PFSK-1 (cell line): Measurements from ENCODE around the gene AUTS2.

Experiments used
- FOXP2 ChIP-seq: optimal IDR thresholded peaks from 2 replicates; pipeline ENCODE3; 2011; ENCODE audit warnings: borderline replicate concordance, control low read depth, inconsistent platforms; ENCODE audit not compliant: insufficient read depth; ENCODE audit errors: extremely low read length, extremely low read depth
- POLR2AphosphoS5 ChIP-seq: IDR thresholded peaks from 2 replicates; pipeline ENCODE4 v1.6.1; 2012; ENCODE audit warnings: low read depth, mild to moderate bottlenecking, control low read depth, low read length, moderate library complexity
- REST ChIP-seq, 2 experiments: IDR thresholded peaks; 2 replicates each; pipeline versions ENCODE4 v1.6.1 to v1.8.0; 2011 to 2012; ENCODE audit warnings: low read depth in 2 of 2, low read length in 2 of 2, control low read depth in 1 of 2, inconsistent platforms in 1 of 2, mild to moderate bottlenecking in 1 of 2, moderate library complexity in 1 of 2; ENCODE audit not compliant: insufficient read depth in 1 of 2
- SIN3A ChIP-seq: IDR thresholded peaks from 2 replicates; pipeline ENCODE4 v1.6.1; 2012; ENCODE audit warnings: mild to moderate bottlenecking, low read length, moderate library complexity, borderline replicate concordance; ENCODE audit not compliant: insufficient read depth
- TAF1 ChIP-seq: IDR thresholded peaks from 2 replicates; pipeline ENCODE4 v1.6.1; 2012; ENCODE audit warnings: low read length, control low read depth, borderline replicate concordance; ENCODE audit not compliant: insufficient read depth

- TF ChIP-seq POLR2AphosphoS5 (no peak), REST (IDR thresholded peaks at IDR 0.05; ENCODE audit: insufficient read depth in 1 of 2, low read depth in 2 of 2, low read length in 2 of 2) (no peak), SIN3A (no peak), TAF1 (no peak), FOXP2 (no peak)
Observed at GRCh38 chr7:69818636-69819332, 220.5 kb downstream of the AUTS2 start.
